Panc1 (cell line): ENCODE data around the gene CLDN9.

Experiments
- CTCF ChIP-seq: fragments of 450-650 bp; IDR thresholded peaks from 2 replicates; pipeline ENCODE4 v1.5.1; 2017; ENCODE audit warnings: mild to moderate bottlenecking
- POLR2AphosphoS5 ChIP-seq: IDR thresholded peaks from 2 replicates; pipeline ENCODE4 v1.6.1; 2012; ENCODE audit warnings: mild to moderate bottlenecking, low read depth, low read length, moderate library complexity
- TCF7L2 ChIP-seq: IDR thresholded peaks from 2 replicates; pipeline ENCODE4 v1.6.1; 2011; ENCODE audit warnings: mild to moderate bottlenecking, low read depth, low read length, inconsistent platforms

GRCh38 chr16:2979669-2980226 lies 33.0 kb upstream of the CLDN9 start:
- TF ChIP-seq POLR2AphosphoS5 = no peak
- no peak for TF ChIP-seq CTCF
- TF ChIP-seq TCF7L2 = no peak
